ENCODE results near the gene IPPK.

DNA sequence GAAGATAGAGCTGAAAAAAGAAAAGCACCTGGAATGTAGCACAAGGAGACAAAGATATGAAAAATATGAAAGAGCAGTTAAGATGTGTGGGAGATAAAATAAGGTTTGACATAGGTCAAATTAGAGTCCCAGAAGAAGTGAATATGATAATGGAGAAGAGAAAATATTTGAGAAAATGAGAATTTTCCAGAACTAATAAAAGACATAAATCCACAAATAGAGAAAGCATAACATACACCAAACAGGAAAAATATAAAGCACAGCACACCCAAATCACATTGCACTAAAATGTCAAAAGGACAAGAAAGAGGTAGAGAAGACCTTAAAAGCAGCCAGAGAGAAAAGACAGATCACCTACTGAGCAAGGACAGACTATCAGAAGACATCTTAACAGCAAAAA lies 43.4 kb downstream of the IPPK start:
- TF ChIP-seq CTCF (conservative IDR thresholded peaks at IDR 0.05 in 1 of 2, IDR thresholded peaks at IDR 0.05 in 1 of 2; ENCODE audit: low read depth in 1 of 2, low read length in 2 of 2) (no peak), EZH2 (IDR thresholded peaks at IDR 0.05; ENCODE audit: low read length, missing control alignments) (no peak)

Measured in fibroblast of lung (primary cell).